Osteocyte (in vitro differentiated cells): ENCODE results near the gene FAM83B. TPM values are rescaled to one million over a fixed set of nuclear protein-coding genes. Genes with fewer than 3 reads are reported as not detected.

Experiments used
- DNase-seq: peaks from one replicate; pipeline ENCODE4 v3.0.0; 2021; ENCODE audit warnings: mixed read lengths; ENCODE audit not compliant: unreplicated experiment; ENCODE audit errors: extremely low spot score
- H3K27ac Mint-ChIP-seq: one replicate; pipeline ENCODE4 v1.8.0; 2021; ENCODE audit warnings: mild to moderate bottlenecking, mixed read lengths; ENCODE audit not compliant: unreplicated experiment
- H3K27me3 Mint-ChIP-seq: one replicate; pipeline ENCODE4 v1.8.0; 2021; ENCODE audit warnings: mixed read lengths; ENCODE audit not compliant: unreplicated experiment
- H3K36me3 Mint-ChIP-seq: one replicate; pipeline ENCODE4 v1.8.0; 2021; ENCODE audit warnings: mixed read lengths; ENCODE audit not compliant: unreplicated experiment
- H3K4me1 Mint-ChIP-seq: one replicate; pipeline ENCODE4 v1.8.0; 2021; ENCODE audit warnings: mixed read lengths; ENCODE audit not compliant: unreplicated experiment
- H3K4me3 Mint-ChIP-seq: one replicate; pipeline ENCODE4 v1.8.0; 2021; ENCODE audit warnings: mild to moderate bottlenecking, moderate library complexity, mixed read lengths; ENCODE audit not compliant: unreplicated experiment
- H3K9me3 Mint-ChIP-seq: one replicate; pipeline ENCODE4 v1.8.0; 2021; ENCODE audit warnings: mixed read lengths; ENCODE audit not compliant: unreplicated experiment
- CTCF ChIP-seq: fragments of 200-600 bp; sonication (generic); IDR thresholded peaks from 2 replicates; pipeline ENCODE4 v1.5.0; 2021; ENCODE audit warnings: antibody characterized with exemption, mild to moderate bottlenecking, moderate library complexity
- total RNA-seq: library from RNA; stranded (reverse); gene quantifications from 2 replicates; pipeline ENCODE4 v1.2.1, GENCODE V29; 2021

Gene FAM83B
- total RNA-seq, 1 donor from 2014 or later, result 0.64 TPM

- no peak for TF ChIP-seq CTCF
- H3K4me1 Mint-ChIP-seq, result peaks cover 11% of the 10 kb centered on the region
- no peak overlapping the region for H3K27ac Mint-ChIP-seq
- DNase-seq, result no peak
- peaks cover 3% of the 10 kb centered on the region for H3K9me3 Mint-ChIP-seq
- no peaks in the 10 kb centered on the region for H3K27me3 Mint-ChIP-seq
- no peaks in the 10 kb centered on the region for H3K36me3 Mint-ChIP-seq
- no peak overlapping the region for H3K4me3 Mint-ChIP-seq
Observed at GRCh38 chr6:54913211-54913610, 66.6 kb downstream of the FAM83B start.

GRCh38 chr6:54916858-54917257, 70.3 kb downstream of the FAM83B start:
- no peak for DNase-seq
- no peaks in the 10 kb centered on the region for H3K4me1 Mint-ChIP-seq
- no peaks in the 10 kb centered on the region for H3K36me3 Mint-ChIP-seq
- H3K4me3 Mint-ChIP-seq, result no peak overlapping the region
- H3K27ac Mint-ChIP-seq, result no peak overlapping the region
- no peaks in the 10 kb centered on the region for H3K9me3 Mint-ChIP-seq
- H3K27me3 Mint-ChIP-seq, result no peaks in the 10 kb centered on the region
- TF ChIP-seq CTCF, result no peak

- no peak for TF ChIP-seq CTCF
- H3K4me1 Mint-ChIP-seq, result no peaks in the 10 kb centered on the region
- DNase-seq, result no peak
- H3K27ac Mint-ChIP-seq, result no peak overlapping the region
- H3K4me3 Mint-ChIP-seq, result no peak overlapping the region
- no peaks in the 10 kb centered on the region for H3K27me3 Mint-ChIP-seq
- H3K36me3 Mint-ChIP-seq, result no peaks in the 10 kb centered on the region
- H3K9me3 Mint-ChIP-seq, result no peaks in the 10 kb centered on the region
Observed at GRCh38 chr6:54920628-54921027, 74.1 kb downstream of the FAM83B start.

GRCh38 chr6:54921891-54922290, 75.3 kb downstream of the FAM83B start:
- H3K27ac Mint-ChIP-seq, result no peak overlapping the region
- no peaks in the 10 kb centered on the region for H3K9me3 Mint-ChIP-seq
- H3K27me3 Mint-ChIP-seq, result no peaks in the 10 kb centered on the region
- H3K4me1 Mint-ChIP-seq, result no peaks in the 10 kb centered on the region
- no peak for TF ChIP-seq CTCF
- DNase-seq, result no peak
- H3K4me3 Mint-ChIP-seq, result no peak overlapping the region
- H3K36me3 Mint-ChIP-seq, result no peaks in the 10 kb centered on the region

- TF ChIP-seq CTCF, result no peak
- H3K4me1 Mint-ChIP-seq, result peaks cover 10% of the 10 kb centered on the region
- no peak overlapping the region for H3K27ac Mint-ChIP-seq
- no peaks in the 10 kb centered on the region for H3K27me3 Mint-ChIP-seq
- peaks cover 33% of the 10 kb centered on the region for H3K9me3 Mint-ChIP-seq
- DNase-seq, result no peak
- no peak overlapping the region for H3K4me3 Mint-ChIP-seq
- peaks cover 8% of the 10 kb centered on the region for H3K36me3 Mint-ChIP-seq
Observed at GRCh38 chr6:54929245-54929909, 82.8 kb downstream of the FAM83B start.
